Stimulated activated CD4-positive, alpha-beta T cell treated with anti-CD3 and anti-CD28 coated beads, Interleukin-12 subunit alpha, Interleukin-12 subunit beta, amount 100 ng/mL, for 24 hours (primary cell): ENCODE measurements around the gene MET.
"Not testable (repeated sequence)": the region's sequence is repeated elsewhere in the genome, so short reads cannot be mapped to it uniquely, and the experiment has no call there.

Experiments
- DNase-seq, 2 experiments: peaks; one replicate each; pipeline ENCODE4 v3.0.0-alpha.2; 2020; ENCODE audit warnings: low read depth in 2 of 2

The MET gene

DNA sequence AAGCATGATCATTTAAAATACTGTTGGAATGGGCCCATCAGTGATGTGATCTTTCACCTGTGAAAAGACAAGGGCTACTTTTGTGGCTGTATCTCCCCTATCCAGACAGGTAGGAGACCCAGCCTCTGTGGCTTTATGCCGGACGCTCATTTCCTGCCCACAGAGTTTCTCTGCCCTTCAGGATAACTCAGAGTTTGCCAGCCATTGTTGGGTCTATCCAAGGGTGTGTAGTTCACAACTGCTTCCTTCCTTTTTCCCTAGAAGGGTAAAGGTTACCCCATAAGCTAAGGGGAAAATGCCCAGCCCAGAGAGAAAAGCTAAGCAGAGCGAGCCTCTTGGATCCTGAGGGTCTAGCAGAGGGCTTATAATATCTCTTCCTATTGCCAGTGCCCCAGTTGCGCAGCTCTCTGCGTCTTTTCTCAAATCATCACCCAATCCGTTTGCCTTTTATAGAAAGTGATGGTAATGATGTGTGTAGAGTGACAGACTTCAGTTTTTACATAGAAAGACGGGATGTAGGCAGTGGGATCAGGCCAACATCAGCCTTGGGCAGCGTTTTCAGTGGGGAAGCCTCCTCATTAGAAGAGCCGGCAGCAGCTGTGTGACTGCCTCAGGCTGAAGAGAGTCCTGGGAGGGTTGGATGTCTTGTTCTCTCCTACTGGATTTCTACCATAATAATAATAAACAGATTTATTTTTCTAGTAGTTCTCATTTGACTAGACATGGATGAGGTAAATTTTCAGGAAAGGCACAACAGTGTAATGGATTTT, 80.5 kb downstream of the MET start:
- DNase-seq: no peak

DNA sequence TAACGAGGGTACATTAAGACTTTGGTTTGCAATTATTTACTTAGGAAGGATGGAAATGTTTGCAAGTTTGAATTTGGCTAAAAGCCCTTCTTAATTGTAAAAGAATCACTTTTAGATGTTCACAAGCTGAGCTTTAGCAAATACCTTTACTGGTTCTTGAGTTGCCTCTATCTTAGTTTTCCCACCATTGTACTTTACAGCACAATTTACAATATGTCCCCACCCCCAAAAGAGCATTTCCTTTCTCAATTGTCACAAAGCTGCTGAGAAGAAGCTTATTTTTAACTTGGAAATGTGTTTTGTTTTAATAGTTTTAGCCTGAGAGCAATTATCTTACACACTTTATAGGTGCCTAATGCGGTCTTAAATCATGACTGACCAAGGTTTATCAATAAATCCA, 81.1 kb downstream of the MET start:
- DNase-seq: no peak

DNA sequence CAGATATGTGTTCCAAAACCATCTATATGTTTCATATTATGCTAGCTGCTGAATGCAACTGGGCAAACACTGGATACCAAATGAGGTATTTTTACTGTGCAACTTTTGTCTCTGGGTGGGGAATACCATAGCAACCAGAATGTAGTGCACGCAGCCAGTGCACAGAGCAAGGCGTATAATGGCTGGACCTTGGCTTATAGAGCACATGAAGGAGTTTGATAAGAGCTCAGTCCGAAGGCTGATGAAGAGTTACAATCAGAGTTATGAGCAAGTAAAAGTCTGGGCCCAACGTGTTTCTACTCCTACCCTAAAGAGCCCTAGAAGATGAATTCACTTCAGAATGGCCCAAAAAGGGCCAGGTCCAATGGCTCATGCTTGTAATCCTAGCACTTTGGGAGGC, 82.2 kb downstream of the MET start:
- no peak for DNase-seq

DNA sequence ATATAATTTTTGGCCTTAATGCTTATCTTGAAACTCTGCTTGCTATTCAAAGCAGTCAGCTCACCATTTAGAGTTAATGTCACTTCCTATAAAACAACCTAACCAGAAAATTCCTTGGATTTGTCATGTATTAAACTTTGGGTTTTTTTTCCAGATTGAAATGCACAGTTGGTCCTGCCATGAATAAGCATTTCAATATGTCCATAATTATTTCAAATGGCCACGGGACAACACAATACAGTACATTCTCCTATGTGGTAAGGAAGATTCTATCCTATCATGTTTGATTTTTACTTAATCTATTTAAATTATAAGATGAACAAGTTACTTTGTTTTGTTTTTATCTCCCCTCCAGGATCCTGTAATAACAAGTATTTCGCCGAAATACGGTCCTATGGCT, 85.3 kb downstream of the MET start:
- no peak for DNase-seq

DNA sequence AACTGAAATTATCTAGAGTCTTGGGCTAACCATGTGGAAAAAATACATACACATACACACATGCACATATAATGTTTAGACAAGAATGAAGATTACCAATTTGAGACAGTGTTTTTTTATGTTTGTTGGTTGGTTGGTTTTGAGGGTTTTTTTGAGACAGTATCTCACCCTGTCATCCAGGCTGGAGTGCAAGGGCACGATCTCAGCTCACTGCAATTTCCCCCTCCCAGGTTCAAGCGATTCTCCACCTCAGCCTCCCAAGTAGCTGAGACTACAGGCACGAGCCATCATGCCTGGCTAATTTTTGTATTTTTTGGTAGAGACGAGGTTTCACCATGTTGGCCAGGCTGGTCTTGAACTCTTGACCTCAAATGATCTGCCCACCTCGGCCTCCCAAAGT, 87.6 kb downstream of the MET start:
- not testable (repeated sequence) for DNase-seq

DNA sequence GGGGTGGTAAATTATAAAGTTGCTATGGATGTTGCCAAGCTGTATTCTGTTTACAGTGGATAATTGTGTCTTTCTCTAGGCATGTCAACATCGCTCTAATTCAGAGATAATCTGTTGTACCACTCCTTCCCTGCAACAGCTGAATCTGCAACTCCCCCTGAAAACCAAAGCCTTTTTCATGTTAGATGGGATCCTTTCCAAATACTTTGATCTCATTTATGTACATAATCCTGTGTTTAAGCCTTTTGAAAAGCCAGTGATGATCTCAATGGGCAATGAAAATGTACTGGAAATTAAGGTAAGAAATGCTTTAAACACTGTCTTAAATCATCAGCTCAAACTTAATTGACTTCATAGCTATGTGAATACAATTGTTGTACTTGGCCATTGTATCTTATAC, 91.0 kb downstream of the MET start:
- DNase-seq: no peak

DNA sequence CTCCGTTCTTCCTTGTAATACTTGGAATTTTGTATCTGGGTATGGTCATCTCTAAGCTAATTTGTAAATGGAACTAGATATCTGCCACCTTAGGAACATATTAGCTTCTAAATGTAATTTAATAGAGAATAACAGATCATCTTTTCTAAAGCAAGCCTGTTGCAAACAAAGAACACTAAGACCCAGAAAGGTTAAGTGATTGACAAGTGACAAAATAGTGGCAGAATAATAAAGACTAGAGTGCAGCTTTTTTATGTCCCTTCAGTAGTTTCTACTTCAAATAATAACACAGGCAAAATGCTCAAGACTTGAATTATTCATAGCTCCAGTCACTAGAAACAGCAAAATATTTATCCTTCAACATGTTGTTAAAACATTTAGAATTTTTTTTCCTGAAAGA, 91.7 kb downstream of the MET start:
- no peak for DNase-seq

DNA sequence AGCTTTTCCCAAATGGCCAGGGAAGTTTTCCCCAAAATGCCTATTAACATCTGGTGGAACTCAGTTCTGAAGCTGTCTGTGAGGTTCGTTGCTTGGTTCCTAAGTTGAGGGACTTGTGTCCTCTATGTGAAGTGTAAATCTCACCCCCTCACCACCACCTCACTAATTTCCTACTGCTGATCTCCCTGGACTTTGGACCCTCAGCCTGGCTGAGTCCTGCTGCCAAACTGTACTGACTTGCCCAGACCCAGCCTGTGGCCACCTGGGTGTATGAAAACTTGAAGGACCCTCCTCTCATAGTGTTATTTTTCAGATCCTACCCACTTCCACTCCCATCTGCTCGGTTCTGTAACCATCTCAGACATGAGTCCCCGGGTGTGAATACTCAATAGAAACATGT, 94.9 kb downstream of the MET start:
- DNase-seq: no peak

DNA sequence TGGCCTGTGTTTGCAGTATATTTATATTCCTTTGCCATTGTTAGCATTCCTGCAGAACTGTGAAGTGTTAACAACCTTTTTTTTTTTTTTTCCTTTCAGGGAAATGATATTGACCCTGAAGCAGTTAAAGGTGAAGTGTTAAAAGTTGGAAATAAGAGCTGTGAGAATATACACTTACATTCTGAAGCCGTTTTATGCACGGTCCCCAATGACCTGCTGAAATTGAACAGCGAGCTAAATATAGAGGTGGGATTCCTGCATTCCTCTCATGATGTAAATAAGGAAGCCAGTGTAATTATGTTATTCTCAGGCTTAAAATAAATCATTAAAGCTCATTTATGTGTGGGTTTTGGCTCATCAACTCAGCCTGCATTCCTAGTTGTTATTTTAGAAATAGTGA, 97.5 kb downstream of the MET start:
- no peak for DNase-seq

DNA sequence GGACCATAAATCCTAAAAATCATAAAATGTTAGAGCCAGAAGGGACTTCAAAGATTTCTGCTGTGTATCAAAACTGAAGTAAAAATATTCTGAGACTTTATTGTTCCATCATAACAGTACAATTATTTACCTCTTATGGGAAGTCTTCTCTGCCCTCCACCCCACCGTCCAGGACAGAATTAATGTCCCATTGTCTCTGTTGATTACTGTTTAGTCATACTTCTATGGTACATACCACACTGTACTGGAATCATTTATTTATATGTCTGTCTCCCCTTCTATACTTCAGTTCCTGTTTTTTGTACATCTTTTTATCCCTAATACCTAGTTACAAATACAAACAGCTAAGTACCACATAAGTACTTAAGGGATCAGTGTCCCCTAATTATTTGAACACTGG, 98.9 kb downstream of the MET start:
- no peak for DNase-seq

DNA sequence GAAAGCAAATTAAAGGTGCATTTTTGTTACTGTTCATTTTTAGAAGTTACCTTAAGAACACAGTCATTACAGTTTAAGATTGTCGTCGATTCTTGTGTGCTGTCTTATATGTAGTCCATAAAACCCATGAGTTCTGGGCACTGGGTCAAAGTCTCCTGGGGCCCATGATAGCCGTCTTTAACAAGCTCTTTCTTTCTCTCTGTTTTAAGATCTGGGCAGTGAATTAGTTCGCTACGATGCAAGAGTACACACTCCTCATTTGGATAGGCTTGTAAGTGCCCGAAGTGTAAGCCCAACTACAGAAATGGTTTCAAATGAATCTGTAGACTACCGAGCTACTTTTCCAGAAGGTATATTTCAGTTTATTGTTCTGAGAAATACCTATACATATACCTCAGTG, 99.6 kb downstream of the MET start:
- DNase-seq: no peak

DNA sequence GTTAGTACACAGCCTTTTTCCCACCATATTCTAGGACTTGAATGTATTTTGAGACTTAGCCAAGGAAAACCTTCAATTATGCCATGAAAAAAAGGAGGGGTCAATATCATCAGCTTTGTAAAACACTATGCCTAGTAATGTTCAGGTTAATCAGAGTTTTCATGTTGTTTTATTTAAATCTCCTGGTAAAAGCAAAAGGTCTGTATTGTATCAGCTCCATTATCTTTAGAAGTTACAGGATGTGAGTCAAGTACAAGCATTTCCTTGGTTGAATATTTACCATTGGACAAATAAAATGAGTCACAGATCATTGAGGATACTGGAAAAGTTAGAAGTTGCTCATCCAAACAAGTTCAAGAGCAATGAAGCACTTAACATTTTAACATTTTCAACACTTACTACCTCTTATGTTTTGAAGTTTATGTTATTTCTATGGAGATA, 100.4 kb downstream of the MET start:
- no peak for DNase-seq

DNA sequence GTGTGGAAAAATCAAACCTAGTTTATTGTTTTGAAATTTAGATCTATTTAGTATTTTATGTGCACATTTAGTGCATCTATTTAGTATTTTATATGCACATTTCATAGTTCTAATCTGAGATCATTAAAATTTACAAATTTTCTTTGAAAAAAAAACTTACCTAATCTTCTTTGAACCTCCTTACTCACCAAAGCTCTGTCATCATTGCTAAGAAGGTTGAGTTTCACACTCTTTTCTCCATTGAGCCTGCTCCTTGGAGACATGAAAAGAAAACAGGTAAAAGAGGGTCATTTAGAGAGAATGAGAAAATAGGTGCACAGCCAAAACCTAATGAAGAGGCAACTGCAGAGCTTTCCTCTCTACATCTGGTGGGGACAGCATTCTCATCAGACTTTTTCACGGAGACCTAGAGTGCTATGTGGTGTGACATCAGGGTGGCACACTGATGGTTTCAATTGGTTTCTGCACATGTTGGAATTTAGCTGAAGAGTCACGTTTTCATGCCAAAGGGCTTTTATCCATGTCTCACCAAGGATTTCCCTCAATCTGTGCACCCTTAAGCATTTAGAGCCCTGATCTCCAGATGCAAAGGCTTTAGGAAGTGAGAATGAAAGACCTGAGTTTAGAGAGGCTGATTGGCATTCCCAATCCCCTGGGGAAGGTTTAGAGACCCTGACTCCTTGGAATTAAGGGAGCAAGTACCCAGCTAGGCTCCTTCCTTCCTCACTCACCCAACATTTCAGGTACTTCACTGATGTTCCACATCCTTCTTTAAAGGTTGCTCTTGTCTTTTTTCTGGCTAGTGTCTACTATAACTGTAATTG, 101.1 kb downstream of the MET start:
- DNase-seq: no peak

DNA sequence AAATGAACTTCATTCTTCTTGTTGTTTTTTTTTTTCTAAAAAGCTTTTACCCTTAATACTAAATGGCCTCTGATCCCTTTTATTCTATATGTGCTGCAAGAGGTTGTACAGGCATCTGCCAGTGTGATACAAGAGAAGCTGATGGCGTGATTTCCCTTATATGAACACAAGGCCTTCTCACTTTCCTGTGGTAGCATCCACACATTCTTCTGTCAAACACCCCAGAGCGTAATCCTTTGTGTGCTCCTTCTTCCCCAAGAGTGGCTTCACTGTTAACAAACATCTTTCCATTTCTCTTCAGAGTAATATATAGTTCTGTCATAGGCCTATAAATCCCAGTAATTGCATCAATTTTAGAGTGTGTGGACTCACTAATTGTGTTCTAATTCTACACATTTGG, 104.0 kb downstream of the MET start:
- no peak for DNase-seq

DNA sequence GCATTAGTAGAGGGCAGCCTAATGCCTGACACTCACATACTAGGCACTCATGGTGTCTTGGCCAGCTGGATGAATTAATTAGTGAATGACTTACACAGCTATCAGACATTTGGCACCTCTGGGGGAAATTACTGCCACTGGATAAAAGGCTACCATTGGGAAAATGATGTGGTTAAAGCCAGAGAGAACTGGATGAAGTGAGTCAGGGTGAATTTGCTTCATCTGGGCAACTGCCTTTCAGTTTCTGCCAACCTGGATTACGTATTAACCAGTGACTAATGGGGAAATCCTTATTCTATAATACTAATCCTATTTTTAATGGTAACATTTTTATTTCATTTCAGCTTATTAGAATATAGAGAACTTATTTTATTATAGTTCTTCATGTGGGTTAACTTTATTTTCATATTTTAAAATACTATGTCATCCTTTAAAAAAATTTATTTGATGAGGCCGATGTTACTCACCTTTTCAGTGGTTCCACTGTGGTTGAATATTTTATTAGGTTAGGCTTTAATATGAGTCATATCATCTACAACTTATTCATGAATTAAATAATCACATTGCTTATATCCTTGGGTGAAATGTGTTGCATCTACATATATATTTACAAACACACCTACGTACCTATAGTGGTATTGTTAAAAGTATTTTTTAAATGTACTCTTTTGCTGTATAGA, 104.8 kb downstream of the MET start:
- DNase-seq: no peak

DNA sequence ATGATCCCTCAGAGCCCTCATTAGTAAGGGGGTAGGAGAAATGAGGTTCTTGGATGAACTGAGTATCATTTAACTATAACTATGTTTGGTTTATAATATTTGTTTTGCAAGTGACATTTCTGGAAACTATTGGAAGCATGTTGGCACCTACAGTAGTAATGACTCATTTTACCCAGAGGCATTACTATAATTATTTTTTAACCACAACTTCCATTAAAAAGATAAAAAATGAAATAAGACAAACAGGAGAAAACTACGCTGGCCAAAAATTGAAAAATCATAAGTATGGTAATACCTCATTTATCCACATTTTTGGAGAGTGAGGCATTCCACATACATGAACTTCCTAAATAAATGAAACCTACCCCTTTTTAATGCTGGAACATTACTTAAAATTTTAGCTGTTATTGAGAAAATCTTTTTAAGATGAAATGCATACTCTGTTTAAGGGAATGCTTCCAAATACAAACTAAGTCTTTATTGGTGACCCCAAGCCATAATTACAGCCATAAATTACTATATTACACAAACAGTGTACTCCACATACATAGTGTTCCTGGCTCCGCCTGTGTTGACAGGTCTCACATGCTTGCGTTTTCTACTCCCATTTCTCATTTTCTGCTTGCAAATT, 105.8 kb downstream of the MET start:
- DNase-seq: no peak

DNA sequence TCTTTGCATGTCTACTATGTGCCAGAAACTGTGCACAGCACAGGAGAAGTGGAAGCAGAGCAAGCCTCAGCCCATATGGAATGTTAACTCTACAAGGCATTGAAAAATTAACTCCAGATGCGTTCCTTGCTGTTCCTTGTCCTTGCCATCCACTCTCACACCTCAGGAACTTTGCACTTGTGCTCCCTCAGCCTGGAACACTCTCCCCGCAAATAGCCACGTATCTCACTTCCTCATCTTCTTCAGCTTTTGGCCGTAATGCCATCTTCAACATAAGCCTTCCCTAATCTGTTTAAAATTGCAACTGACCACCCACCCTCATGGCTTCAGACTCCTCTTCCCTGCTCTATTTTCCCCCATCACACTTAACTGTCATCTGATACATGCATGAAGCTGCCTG, 107.2 kb downstream of the MET start:
- no peak for DNase-seq

DNA sequence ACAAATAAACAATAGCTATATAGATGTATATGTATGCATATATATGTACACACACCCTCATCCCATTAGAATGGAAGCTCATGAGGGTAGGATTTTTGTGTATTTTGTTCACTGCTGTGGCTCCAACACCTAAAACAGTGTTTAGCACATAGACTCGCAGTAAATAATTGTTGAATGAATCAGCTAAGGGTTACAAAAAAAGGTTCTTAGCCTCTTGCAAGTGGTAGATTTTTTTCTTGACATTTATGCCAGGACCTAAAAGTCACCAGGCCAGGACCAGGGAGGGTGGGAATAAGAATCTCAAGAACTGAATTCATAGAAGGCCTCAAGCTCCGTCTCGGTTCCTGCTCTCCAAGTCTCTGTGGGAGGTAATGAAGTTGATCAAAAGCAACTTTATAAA, 107.9 kb downstream of the MET start:
- DNase-seq: no peak

DNA sequence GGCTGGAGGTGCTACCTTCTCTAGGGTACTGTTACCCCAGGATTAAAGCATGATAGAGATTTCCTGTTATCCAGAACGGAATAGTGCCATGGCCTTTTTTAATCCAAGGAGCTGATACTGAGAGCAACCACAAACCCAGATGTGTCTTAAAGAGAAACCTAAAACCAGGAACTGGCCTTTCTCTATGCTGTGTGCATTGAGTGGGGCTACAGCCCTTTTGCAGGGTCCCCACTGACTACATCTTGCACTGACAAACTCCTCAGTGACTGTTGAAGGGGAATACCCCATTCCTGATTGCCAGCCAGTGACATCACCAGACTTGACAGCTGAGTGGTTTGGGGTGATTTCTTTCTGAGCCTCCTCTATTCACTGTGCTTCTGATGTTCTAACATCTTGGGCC, 108.5 kb downstream of the MET start:
- DNase-seq: no peak

DNA sequence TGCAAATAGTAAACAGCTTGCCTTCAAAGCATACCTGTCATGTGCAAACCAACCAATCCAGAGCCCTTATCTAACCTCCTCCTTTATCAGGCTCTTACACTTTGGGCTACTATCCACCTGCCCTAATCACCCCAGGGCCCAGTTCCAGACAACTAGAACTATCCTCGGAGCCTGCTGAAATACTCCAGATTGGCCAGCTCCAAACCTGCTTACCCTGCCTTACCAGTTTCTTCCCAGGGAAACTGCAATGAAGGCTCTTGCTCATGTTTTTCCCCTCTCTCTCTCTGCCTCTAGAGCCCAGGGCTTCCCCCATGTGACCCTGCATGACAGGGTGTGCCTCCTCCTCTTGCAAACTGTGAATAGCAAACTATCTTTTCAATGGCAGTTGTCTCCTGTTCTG, 109.0 kb downstream of the MET start:
- DNase-seq: no peak

DNA sequence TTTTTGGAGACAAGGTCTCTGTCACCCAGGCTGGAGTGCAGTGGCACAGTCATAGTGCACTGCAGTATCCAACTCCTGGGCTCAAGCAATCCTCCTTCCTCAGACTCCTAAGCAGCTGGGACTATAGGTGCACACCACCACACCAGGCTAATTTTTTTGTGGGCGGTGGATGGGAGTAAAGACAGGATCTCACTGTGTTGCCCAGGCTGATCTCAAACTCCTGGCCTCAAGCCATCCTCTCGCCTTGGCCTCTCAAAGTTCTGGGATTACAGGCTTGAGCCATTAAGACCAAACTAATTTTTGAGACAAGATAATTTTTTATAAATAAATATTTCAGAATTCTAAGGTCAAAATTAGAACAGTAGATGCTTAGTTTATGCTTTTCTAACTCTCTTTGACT, 109.6 kb downstream of the MET start:
- DNase-seq: no peak

DNA sequence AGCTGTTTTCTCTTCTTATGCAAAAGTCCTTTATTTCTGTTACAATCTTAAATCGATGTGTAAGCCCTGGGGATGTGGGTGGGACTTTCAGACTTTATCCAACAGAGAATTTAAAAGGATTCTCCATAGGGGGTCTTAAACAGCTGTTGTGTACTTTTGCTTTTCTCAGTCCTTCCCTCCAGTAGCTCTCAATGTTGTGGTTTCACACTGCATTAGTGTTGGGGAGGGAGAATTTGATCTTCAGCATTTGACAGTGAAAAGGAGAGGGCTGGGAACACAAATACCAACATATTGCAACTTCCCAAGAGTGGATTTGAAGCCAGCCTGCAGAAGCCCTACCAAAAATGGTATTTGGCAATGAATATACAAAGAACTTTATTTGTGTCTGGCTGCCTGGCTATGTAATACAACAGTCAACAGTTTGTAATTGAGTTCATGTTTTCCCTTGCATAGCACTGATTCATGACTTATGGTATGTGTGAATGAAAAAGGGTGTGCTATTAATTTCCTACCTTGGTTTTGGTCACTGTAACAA, 110.2 kb downstream of the MET start:
- no peak for DNase-seq
